ENCODE measurements around the gene CAV1. TPM values are rescaled to one million over a fixed set of nuclear protein-coding genes. Genes with fewer than 3 reads are reported as not detected.

CAV1 gene
- total RNA-seq, 1 donor from 2014 or later = 362 TPM

DNA sequence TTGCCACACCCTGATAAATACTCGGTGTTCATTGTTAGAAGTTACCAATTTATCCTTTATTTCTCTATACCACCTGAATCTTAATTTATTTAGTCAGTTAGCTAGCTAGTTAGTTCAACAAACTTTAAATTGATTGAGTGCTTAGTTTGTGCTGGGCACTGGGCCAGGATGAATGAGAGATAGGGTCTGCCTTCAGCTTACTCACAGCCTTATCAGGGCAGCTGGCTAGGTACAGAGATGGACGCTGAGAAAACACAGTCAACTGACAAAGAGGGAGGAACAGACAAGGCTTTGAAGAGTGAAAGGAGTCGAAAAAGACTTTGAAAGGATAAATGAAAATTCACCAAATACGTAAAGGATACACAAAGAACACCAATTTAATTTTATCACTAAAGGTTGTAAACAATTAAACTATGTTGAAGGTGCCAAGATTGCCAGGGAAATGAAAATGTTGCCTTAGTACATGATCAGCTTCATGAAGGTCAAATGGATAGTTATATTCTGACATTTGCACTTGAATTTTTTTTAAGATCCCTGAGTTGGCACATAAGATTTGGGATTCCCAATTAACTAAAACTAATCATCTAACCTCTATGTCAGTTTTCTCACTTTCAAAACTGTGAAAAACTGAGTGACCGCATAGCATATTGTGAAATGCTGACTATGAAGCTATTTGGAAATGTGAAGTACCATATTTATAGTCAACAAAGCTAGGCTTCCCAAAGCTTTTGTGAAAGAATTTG lies 23.2 kb upstream of the CAV1 start:
- peak; percentile 44 for ATAC-seq

DNA sequence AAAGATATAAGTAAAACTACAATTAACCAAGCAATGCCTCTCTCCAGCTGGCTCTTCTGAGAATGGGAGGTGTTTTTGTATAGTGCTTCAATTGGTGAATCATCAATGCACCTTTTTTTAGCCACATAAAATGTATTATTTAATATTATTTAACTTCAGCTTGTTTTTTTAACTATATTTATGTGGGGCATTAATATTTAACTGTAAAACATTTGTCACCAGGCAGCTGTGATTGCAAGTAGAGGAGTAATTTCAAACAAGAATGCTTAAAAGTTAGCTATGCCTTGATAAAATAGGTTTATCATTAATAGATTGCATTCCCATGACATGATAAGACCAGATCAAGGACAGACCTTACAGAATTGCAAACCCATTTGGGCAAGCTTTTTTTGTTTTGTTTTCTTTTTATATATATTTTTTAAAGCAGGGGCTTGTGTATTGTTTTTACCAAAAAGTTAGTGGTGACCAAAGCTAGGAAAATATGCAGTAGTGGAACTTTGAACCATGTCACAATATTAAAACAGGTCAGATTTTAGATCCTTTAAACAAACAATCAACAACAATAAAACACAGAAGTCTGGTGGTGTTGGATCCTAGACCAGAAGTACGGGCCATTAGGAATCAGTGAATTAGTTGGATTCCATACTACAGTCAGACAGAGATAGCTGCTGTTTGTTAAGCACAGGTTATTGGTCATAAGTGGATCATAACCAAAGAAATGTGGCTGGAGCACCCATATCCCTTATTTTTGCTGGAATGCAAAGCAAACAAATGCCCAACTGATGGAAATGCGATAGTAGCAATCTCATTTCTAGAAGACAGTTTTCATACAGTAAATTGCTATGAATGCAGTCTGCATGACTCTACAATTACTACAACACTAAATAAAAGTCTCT lies 22.4 kb upstream of the CAV1 start:
- DNase-seq = no peak
- ATAC-seq = no peak
- intact Hi-C loops (cut with micrococcal nuclease) = no loop called here

More for the DNA sequence above, 23.2 kb upstream of the CAV1 start:
- intact Hi-C loops (cut with micrococcal nuclease) = no loop called here
- no peak for DNase-seq

DNA sequence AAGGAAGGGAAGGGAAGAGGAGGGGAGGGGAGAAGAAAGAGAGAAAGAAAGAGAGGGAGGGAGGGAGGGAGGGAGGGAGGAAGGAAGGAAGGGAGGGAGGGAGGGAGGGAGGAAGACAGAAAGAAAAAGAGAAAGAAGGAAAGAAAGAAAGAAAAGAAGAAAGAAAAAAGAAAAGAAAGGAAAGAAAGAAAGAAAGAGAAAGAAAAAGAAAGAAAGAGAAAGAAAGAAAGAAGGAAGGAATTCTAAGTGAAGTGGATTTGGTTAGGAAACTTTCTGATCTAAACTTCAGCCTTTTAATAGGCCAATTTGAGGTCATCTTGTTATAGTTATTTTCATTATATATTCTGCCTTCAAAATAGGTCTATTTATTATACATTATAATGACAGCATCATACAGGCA lies 21.0 kb upstream of the CAV1 start:
- intact Hi-C loops (cut with micrococcal nuclease) = no loop called here
- ATAC-seq (no peak), DNase-seq (no peak)

DNA sequence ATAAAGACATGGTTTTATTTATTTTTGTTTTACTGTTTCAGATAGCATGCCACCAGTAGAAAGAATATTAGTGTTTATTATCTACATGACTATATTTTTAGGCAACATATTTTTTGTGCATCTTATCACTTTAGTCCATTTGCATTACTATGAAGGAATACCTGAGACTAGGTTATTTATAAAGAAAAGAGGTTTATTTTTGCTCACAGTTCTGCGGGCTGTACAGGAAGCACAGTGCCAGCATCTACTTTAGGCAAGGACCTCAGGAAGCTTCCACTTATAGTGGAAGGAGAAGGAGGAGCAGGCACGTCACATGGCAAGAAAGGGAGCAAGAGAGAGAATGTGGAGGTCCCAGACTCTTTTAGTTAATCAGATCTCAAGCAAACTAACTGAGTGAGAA lies 19.6 kb upstream of the CAV1 start:
- ATAC-seq (no peak), DNase-seq (no peak)

DNA sequence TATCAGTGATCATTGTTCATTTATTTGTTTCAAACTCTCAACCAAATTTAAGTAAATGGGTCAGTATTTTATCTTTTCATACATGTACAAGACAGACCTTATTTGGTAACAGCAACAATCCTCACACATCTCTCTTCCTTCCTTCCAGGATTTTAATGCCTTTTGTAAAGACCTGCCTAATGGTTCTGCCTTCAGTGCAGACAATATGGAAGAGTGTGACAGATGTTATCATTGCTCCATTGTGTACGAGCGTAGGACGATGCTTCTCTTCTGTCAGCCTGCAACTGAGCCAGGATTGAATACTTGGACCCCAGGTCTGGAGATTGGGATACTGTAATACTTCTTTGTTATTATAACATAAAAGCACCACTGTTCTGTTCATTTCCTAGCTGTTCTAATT lies 19.0 kb upstream of the CAV1 start:
- ATAC-seq = no peak
- intact Hi-C loops (cut with micrococcal nuclease) = no loop called here

More for the DNA sequence above, 19.6 kb upstream of the CAV1 start:
- intact Hi-C loops (cut with micrococcal nuclease) = no loop called here

DNA sequence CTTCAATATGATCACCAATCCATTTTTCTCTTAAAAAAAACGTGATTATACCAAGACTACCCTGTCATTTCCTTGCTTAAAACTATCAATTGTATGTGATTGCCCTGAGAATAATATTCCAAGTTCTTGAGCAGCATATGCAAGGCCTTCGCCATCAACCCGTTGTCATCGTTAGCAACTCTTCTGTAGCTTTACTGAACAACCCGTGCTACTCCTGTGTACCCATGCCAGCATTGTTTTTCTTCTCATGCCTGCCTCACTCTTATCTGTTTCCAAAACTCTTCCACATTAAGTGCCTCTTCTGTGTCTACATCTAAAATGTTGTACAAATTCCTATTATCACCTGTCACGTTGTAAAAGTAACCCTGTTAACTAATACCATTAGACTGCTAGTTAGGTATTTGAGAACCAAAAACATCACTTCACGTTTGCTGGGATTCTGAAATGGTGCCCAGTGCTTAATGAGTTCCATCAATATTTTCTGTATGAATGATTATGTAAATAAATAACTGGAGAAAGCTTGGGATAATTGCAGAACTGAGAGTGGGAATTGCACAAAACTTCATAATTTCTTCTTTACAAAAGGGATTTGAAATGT lies 14.8 kb upstream of the CAV1 start:
- DNase-seq (no peak), ATAC-seq (no peak)
- intact Hi-C loops (cut with micrococcal nuclease) = no loop called here

More for the DNA sequence above, 19.0 kb upstream of the CAV1 start:
- no peak for DNase-seq

DNA sequence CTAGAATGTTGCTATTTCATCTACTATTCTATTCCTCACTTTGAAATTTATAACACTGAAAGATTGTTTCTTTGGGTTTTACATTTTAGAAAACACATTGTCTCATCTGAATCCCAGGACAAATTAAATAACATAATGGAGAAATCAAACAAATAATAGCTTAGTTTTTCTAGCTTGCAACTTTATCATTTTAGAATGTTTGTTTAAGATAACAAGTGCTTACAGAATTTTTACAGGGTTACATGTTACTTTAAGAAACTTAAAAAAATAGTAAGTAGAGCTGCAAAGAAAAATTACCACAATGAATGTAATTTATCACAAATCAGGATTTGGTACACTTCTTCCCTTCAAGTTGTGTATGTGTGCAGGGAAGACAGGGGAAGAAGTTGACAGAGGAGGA lies 14.0 kb upstream of the CAV1 start:
- intact Hi-C loops (cut with micrococcal nuclease) = no loop called here
- DNase-seq = no peak
- no peak for ATAC-seq

DNA sequence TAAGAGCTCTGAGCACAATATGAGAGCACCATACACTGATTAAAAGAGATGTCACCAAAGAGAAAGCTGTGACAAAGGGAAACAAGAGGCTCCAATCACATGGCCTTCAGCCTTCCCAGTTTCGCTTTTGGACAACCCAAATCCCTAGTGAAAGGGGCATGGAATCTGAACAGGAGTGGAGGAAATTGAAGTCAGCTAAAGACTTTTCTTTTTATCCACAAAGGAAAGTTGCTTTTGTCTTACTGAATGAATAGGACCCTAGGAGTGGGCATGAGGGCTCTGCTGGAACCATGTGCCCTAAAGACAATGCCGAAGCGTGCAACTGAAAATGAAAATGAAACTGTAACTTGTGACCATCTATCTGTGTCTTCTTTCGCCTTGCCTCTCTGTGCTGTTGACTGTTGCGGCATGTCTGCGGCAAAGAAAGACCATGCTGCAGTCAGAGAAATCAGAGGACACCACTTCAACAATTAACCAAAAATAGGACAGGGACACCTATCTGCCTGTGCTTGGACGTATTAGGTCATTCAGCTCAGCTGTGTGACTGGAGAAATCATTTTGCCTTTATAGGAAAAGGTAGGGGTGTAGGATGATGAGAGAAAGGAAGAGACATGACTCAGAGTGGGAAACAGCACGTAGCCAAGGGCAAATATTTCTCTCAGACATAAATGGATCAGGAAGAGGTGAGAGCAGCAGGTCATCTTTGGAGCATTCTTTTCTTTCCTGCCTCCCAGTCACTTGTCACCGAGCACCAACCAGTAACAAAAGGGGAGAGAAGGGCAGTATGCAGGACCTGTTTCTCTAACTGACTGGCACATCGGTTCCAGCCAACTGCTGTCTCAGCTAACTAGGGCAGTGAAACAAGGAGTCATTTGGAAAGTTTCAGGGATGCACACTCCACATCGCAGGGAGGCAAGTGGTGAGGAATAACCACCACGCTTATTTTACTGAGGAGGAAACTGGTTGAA lies 13.0 kb upstream of the CAV1 start:
- ATAC-seq = peak; percentile 89
- intact Hi-C loops (cut with micrococcal nuclease) = no loop called here
- DNase-seq = peak; percentile 40

DNA sequence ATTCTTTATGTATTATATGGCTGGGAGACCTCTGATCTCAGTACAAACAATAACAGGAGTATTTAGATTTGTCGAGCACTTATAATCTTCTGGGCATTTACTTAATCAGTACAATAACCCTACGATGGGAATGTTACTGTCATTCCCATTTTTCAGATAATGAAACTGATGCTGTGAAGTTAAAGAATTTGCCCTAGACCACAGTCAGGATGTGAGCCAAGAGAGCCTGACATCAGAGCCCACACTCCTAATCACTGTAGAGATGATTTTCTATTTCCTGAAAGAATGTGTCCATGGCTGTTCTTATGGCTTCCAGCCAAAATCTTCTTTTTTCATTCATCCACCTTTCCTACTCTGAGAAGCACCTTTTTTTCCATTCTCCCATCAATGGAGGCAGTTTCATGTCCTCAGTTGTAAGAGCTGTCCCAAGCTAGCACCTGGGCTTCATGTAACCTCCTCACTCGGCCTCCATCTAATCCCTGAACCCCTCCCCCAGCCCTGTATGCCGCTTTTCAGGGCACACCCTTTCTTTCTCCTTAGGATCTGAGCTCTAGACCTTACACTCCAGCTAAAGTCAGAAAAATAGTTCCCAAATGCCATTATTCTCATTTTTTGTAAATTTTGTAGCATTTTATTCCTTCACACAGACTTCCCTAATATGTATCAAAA lies 12.2 kb upstream of the CAV1 start:
- ATAC-seq = no peak
- DNase-seq = no peak
- intact Hi-C loops (cut with micrococcal nuclease) = no loop called here

DNA sequence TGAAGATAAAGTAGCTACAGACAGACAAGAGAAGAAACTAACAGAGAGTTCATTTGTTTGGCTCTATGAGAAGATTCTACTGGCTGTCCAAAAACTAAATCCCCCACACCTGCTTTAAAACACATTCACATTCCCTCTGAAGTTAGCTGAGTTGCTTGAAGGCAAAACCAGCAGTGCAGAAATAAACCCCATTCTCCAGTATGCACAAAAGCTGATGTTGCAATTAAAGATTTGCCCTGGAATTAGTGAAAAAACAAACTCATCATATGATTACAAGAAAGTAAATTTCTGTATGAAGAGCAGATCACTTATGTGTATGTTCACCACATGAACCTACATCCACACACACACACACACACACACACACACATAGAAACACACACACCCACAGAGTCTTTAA lies 9.3 kb upstream of the CAV1 start:
- intact Hi-C loops (cut with micrococcal nuclease) = no loop called here
- ATAC-seq (no peak), DNase-seq (no peak)

DNA sequence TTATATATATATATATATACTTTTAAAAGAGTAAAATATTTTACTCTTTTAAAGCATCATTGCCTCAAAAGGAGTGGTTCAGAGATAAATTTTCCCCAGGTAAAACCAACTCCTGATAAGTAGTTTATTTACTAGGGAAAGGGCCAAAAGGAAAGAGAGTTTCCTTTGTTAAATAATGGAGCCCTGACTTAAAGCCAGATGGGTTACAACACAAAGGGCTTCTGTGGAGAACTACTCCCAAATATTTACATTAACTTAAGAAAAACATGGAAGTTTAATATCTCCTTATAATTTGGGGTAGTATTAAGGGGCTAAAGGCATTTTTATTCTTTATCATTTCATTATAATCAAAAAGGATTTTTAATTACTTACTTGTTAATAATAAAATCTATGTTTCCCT lies 8.5 kb upstream of the CAV1 start:
- intact Hi-C loops (cut with micrococcal nuclease) = no loop called here
- DNase-seq = no peak
- ATAC-seq = no peak

DNA sequence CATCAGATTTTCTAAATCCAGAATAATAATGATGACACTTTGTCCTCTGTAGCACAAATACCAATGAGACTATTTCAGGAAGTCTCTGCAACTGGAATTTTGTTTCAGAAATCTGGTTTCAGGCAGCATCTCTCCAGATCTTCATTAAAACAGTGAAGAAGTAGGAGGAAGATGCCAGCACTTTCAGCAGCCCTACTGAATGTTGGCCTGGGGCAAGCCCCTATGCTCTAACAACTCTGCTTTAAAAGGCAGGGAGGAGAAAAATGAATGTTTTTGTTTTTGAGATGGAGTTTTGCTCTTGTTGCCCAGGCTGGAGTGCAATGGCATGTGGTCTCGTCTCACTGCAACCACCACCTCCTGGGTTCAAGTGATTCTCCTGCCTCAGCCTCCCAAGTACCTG lies 7.2 kb upstream of the CAV1 start:
- intact Hi-C loops (cut with micrococcal nuclease) = no loop called here
- no peak for DNase-seq
- ATAC-seq = no peak

DNA sequence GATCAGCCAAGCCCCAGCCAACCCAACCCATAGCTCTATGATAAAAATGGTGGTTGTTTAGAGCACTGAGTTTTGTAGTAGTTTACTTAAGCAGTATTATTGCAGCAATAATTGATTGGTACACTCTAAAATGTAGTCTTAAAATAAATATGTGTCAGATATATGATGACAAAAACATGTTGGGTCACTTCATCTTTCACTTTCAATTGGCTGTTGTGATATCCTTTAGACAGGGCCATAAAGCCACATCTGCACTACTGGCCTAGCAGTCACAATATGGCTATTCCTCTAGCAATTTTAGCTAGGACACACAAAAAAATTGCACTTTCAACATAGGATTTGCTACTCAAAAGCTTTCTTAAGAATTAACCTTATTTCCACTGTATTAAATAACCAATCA lies 5.9 kb upstream of the CAV1 start:
- intact Hi-C loops (cut with micrococcal nuclease) = no loop called here
- ATAC-seq (no peak), DNase-seq (no peak)

DNA sequence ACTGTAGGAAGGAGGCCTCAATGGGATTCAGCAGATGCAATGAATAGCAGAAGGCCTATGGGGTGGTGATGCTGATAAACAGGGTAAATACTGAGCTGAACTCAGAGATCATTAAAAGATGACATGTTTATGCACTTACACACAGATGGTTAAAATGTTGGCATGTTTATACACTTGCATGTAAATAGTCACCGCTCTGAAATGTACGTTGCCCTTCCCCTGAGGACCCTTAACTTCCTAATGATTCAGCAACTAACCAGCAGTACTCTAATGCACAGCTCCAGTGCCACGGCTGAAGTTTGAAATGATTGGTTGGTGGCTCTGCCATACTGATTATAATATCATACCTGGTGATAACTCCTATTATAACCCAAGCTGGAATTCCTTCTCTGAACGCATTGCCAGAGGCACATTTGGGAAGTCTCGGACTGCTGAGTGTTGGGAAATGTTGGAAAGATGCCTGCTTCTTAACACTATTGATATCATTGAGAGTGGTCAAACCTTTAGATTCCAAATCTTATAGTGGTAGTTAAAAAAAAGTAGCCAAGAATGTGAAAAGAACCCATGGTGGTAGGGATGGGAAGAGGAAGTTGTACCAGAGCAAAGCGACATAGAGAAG lies 3.7 kb upstream of the CAV1 start:
- DNase-seq (no peak), ATAC-seq (no peak)
- intact Hi-C loops (cut with micrococcal nuclease) = loop anchor here (10.0 kb wide), 1 partner anchor 256 kb away; no protein-coding TSS in a partner anchor

DNA sequence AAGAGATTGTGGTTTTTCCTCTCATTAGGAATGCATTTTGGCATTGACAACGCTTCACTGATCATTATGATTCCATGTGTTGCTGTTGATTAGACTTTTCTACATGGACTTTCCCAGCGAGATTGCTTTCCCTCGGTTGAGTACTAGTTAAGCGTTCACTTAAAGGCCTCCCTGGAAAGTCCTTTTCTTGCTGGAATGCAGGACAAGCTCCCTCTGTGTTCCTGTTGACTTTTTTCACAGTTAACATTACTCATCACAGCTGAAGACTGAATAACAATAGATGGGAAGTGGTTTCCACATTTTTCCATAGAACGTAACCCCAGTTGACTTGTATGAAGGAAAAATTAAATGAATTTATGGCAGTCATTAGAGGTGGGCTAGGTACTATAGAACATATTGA lies 2.6 kb upstream of the CAV1 start:
- no peak for ATAC-seq
- DNase-seq = no peak
- intact Hi-C loops (cut with micrococcal nuclease) = loop anchor here (10.0 kb wide), 1 partner anchor 257 kb away; no protein-coding TSS in a partner anchor

DNA sequence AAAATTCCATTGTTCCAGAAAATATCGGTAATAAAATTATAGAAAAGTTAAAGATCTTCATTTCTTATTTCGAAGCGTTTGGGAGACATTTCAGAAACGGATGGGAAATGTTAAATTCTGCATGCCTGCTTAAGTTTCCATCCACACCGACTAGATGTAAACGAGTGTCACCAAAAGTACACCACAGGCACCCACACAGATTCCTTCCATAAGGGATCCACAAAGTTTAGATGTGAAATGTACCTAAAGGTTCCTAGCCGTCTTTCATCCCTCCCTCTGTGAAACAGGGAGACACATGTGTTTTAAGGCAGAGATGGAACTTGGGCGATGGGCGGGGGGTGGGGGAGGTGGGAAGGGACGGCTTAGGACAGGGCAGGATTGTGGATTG lies 621 bp upstream of the CAV1 start:
- no peak for ATAC-seq
- DNase-seq = no peak
- intact Hi-C loops (cut with micrococcal nuclease) = loop anchor here (10.0 kb wide), 1 partner anchor 259 kb away; no protein-coding TSS in a partner anchor

DNA sequence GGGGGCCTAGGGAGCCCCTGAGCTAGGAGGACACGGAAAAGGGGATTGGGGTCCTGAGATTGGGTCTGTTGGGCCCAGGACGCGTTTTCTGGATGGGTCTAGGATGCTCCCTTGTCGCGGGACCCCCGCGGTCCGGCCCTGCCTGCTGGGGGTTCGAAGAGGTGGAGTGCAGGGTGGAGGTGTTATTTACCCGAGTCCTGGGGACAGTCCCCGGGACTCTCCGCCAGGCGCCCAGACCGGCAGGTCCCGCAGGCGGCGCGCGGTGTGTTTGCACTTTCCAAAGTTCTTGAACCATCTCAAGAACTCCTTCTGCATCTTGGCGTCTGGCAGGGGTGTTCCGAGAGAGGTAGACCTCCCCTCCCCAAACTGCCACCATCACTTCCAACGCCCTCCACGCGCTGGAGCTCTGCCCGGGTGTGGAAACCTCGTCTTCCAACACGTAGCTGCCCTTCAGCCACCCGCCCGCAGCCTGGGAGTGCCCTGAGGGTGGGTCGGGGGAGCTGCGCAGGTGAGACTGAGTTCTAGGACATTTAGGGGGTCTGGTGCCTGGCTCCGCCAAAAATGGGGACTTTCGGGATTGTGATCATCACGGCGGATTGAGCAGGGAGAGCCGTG lies 569 bp downstream of the CAV1 start:
- intact Hi-C loops (cut with micrococcal nuclease) = loop anchor here (10.0 kb wide), 1 partner anchor 261 kb away; no protein-coding TSS in a partner anchor
- DNase-seq (peak; percentile 76), ATAC-seq (peak; percentile 50)
